ENCODE measurements around the gene VWA7.

VWA7 gene

DNA sequence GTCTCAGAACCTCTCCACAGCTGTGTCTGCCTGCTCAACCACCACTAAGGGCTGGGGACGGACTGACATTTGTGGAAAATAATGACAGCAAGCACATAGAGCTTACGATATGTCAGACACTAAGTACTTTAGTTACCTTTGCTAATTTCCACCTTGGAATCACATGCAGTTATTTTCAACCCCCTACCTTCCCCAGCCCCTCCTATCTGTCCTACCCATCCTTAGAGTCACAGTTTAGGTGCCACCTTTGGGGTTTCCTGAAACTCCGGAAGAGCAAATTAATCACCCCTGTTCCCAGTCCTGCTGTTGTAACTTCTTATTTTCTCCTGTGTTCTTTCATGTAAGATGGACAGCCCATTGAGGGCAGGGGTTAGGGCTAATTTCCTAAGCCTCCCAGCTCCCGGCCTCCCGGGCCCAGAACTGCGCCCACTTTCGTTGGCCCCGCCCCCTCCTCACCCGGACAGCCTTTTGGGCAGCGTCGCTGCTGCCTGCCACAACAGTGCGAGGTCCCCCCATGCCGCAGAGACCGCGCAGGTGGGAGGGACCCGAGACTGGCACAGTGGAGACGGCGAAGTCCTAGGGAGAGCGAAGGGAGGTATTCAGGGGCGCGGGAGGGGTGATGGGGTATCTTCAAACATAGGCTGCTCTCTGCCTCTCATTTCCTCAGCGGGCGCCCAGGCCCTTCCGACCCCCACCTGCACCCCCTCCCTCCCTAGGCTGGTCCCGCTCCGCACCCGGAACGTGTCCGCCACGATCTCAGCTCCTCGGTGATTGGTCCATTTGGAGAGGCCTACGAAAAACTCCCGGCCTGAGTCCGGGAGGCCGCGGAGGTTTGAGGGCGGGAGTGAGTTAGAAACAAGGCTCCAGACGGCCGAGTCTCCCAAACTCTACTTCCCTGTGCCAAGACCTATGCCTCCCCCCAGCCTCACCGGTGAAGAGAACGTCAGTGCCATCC is 49.1 kb downstream of the VWA7 start:
- DNase-seq = no peak

DNA sequence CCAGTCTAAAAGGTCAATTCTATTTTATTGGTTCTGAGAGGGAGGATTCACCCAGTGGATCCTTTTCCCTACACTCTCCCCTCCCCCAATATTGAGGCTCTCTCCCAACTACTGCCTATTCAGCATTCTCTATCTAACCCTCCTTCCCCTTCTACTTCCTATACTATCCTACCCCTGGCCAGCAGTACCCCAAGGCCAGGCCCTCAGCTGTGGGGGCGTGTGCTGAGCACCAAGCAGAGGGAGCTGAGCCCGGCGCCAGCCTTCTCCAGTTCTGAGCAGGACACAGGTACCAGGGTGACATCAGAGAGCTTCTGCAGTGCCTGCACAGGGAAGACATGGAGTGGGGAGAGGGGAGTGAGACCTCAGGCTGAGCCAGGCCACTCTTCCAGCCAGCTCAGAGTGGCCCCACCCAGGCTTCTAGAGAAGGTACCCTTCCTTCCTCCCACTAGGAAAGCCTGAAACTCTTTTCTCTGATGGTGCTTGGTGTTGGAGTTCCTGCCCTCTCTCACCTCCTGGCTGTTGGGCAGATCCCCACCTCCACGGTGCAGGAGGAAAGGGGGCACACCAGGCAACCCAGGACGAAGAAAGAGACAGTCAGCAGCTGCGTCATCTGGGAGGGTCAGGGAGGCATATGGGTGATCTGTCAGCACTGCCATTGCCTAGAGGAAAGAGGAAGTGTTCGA is 50.0 kb downstream of the VWA7 start:
- DNase-seq = no peak

DNA sequence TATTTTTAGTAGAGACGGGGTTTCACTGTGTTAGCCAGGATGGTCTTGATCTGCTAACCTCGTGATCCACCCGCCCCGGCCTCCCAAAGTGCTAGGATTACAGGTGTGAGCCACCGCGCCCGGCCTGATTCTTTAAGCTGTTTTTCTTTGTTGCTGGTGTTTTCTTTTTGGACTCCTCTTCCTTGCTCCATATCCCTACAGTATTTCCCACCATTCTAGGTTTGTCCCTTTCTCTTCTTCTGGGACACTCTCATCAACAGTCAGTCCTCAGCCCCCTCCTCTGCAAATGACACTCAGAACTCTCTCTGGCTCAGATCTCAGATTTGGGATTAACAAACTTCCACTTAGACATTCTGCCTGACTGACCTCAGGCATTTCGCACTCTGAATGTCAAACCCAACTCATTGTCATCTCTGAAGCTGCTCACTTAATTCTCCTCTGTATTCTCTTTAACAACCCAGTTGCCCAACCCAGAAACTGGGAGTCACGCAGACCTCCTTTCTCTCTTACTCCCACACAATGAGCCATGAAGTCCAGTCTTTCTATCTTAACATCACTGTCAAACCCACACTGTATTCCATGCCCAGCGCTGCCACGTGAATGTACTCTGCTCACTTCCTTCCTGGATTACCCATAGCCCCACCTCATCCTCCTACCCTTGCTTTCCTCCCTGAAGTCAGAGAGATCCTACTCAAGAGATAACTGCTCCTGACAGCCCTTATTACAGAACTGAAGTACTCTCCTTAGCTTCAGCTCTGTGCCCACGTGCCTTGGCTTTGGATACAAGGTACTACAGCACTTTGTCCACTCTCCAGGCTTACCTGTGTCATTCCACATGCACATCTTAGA is 51.4 kb downstream of the VWA7 start:
- DNase-seq = no peak

DNA sequence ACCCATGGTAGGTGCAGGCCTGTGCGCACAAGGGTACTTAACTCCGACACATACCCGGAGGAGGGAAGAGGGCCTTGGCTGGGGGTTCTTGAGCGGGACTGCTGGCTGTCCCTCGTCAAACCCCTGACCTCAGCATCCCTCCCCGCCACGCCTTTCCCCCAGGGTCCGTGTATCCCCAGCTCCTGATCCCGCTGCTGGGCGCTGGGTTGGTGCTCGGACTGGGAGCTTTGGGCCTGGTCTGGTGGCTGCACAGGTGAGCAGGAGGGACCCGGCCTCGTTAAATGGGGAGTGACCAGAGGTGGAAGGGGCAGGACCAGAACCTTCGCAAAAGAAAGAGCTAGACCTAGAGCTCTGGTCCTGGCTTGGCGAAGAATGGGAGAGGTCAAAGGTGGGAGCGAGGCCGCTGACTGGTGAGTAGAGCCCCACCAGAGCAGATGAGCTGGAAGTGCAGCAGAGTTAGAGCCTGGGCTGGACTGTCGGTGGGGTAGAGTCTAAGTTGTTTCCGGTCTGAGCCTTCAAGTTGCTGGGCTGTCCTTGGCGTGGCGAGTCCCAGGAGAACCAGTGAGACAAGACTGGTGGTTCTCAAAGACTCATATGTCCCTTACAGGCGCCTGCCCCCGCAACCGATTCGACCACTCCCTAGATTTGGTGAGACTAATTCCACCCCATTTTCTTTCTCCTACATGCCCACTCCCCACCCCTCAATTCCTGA is 53.0 kb downstream of the VWA7 start:
- DNase-seq = no peak

DNA sequence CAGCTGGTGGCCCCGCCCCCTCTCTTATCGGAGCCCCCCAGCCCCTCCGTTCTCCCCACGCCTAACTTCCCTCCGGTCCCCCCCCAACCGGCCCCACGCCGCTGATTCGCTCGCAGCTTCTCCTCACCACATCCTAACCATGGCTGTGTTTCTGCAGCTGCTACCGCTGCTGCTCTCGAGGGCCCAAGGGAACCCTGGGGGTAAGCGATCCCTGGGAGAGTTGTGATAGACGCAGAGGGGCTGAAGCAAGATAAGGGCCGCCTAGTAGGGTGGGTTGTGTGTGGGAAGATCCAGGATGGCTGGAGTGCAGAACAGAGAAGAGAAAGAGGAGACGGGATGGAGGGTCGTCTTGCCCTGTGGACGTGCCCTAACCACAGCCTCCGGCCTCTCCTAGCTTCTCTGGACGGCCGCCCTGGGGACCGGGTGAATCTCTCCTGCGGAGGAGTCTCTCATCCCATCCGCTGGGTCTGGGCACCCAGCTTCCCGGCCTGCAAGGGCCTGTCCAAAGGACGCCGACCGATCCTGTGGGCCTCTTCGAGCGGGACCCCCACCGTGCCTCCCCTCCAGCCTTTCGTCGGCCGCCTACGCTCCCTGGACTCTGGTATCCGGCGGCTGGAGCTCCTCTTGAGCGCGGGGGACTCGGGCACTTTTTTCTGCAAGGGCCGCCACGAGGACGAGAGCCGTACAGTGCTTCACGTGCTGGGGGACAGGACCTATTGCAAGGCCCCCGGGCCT is 53.7 kb downstream of the VWA7 start, which contains the start of gene MPIG6B:
Gene MPIG6B, plus strand, starts transcription at position 129 of the 735 bp plus-strand sequence. Its CDS starts 11 bp downstream, at position 140.
- no peak for DNase-seq

DNA sequence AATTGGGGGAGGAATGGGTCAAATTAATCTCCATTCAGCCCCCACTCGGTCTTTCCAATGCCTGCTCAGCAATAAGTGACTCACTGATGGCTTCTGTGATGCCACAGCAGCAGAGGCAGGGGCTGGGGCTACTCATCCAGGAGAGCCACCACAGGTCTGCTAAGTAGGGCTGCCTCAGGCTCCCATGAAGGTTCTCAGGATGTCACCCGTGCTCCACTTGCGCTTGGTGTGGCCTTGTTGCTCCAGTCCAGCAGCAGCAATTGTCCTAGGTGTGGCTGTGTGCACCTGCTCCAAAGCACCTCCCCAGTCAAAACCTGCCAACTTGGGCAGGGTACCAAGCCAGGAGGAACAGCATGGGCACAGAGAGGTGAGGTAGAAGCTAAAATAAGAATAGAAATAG is 55.0 kb downstream of the VWA7 start:
- no peak for DNase-seq

DNA sequence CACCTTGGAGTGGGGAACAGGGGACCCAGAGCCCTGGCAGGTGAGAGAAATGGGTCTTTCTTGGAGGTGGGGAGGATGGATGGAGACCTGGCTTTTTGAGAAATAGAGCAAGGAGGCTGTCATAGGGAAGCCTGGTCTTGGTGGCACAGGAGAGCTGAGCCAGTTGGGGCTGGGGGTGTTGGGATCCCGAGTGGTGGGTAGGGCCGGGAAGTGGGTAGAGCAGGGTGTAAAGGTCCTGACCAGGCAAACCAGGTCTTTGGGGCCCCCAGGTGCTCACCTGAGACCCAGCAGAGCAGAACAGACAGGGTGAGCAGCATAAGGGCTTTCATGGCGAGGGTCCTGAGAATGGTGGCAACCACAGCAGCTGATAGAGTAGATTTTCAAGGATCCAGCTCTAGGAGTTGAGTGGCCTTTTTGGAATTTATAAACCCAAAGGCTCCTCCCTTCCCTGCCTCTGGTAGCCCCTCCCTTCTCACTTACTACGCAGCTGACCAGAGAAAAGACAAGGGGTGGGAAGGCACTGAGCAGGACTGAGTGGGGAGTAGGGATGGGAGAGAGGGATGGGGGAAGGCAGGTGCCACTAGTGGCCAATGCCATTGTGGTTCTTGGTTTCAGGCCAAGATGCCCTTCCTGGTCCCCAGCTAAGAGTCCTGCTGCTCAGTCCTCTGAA is 55.6 kb downstream of the VWA7 start, which contains the start of gene LY6G6C:
Gene LY6G6C, minus strand, starts transcription at position 396 of the 670 bp plus-strand sequence. Its CDS starts 67 bp downstream, at position 329.
- DNase-seq = no peak

DNA sequence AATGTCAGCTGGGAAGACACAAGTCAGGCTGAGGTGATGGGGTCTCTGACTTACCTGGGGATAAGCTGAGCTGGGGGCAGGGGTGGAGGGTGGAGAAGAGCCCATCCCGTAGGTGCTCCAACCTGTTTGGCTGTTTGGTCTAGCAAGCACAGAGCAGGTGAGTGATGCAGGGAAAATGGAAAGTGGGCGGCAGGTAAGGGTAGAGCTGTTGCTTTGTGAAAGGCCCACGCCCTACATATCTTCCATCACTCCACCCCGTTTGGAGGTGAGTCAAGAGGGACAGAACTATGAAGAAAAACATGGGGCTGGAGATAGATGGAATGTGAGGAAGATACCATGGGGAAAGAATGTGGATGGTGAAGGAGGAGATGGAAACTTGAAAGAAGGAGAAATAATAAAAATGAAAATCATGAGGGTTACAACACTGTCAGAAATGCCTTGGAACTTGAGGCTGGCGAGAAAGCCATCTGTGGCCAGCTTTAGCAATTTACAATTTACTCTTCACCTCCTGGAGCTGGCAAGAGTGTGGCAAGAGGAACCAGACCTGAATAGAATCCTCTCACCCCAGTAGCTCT is 56.8 kb downstream of the VWA7 start:
- DNase-seq = no peak

DNA sequence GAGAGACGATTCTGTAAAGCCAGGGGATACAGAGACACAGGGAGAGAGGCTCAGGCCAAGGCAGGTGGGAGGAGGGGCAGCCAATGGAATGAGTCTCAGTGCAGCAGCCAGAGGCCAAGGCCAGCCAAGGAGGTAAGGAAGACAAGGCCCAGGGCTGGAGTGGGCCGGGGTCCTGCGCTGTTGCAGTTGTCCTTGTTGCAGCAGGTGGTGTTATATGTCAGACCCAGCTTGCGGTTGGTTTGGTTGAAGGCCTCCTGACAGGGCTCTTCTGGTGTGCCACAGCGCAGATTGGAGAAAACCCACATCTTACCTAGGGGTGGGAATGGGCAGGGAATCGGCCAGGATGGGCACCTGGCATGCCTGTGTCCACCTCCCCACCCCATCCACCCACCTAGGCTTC is 58.1 kb downstream of the VWA7 start:
- DNase-seq = no peak

DNA sequence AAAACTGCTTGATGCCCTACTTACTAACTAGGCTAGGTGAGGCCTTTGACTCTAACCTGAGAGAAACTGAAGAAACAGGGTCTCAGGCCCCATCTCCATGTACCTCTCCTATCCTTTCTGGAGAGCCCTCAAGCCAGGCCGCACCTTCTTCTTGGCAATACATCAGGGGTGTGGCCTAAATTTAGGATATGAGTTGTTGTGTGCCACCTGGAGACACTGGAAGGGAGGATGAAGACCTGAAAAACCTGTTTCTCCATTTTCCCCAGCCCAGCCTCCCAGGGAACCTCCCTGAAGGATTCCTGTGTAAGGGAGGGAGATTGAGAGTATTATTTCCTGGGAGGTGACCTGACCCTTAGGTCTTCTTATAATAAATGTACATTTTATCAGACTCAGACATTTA is 58.9 kb downstream of the VWA7 start:
- DNase-seq = no peak

DNA sequence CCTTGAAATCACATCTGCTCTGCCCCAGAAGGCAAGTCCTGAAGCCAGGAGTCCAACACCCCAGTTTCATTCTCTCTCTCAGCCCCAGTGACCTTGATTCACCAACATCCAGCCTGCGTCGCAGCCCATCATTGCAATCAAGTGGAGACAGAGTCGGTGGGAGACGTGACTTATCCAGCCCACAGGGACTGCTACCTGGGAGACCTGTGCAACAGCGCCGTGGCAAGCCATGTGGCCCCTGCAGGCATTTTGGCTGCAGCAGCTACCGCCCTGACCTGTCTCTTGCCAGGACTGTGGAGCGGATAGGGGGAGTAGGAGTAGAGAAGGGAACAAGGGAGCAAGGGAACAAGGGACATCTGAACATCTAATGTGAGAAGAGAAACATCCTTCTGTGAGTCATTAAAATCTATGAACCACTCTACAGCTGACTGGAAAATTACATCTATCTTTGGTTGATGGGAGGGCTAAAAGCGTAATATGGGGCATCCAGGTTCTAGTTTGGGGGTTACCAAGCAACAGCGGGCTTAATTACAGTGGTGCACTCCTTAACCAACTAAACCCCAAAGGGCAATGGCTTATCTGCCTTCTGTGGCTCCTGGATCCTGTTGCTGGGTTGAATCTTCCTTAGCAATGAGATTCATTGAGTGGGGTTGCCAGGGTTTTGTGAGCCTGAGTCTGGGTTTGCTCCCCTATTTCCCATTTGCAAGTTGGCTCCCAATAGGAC is 59.5 kb downstream of the VWA7 start:
- no peak for DNase-seq

Data from activated CD4-positive, alpha-beta T cell treated with anti-CD3 and anti-CD28 coated beads, Interleukin-2, amount 50 U/mL, for 1 hour (primary cell).